Measurements from ENCODE around the gene TNFSF11.

The TNFSF11 gene

GRCh38 chr13:42612021-42612765 lies 38.2 kb downstream of the TNFSF11 start:
- Histone ChIP-seq H3K9me3 (ENCODE audit: control insufficient read depth, low read length) (no peaks in the 10 kb centered on the region), H3K9ac (ENCODE audit: low read length) (no peak overlapping the region)

GRCh38 chr13:42614436-42615035 lies 40.6 kb downstream of the TNFSF11 start:
- no peak overlapping the region for H3K9ac ChIP-seq (ENCODE audit: low read length)
- H3K9me3 ChIP-seq (ENCODE audit: control insufficient read depth, low read length), result no peaks in the 10 kb centered on the region
- H3K36me3 ChIP-seq (ENCODE audit: control insufficient read depth, insufficient read depth, low read length, severe bottlenecking), result no peaks in the 10 kb centered on the region
- peaks cover 6% of the 10 kb centered on the region for H3K27me3 ChIP-seq (replicated peaks; ENCODE audit: control insufficient read depth, insufficient read depth, low read length)
- no peak for DNase-seq (ENCODE audit: low read depth)
- H3K4me1 ChIP-seq (ENCODE audit: control insufficient read depth, insufficient read depth, low read length), result no peaks in the 10 kb centered on the region
- no peak overlapping the region for H3K4me3 ChIP-seq (ENCODE audit: low read length)

More at GRCh38 chr13:42612021-42612765, 38.2 kb downstream of the TNFSF11 start:
- Histone ChIP-seq H3K4me3 (ENCODE audit: low read length) (no peak overlapping the region), H3K27me3 (replicated peaks; ENCODE audit: control insufficient read depth, insufficient read depth, low read length) (peaks cover 6% of the 10 kb centered on the region), H3K4me1 (ENCODE audit: control insufficient read depth, insufficient read depth, low read length) (no peaks in the 10 kb centered on the region), H3K36me3 (ENCODE audit: control insufficient read depth, insufficient read depth, low read length, severe bottlenecking) (no peaks in the 10 kb centered on the region)
- no peak for DNase-seq (ENCODE audit: low read depth)

GRCh38 chr13:42615691-42616090 lies 41.7 kb downstream of the TNFSF11 start:
- Histone ChIP-seq H3K36me3 (ENCODE audit: control insufficient read depth, insufficient read depth, low read length, severe bottlenecking) (no peaks in the 10 kb centered on the region), H3K4me1 (ENCODE audit: control insufficient read depth, insufficient read depth, low read length) (no peaks in the 10 kb centered on the region), H3K27me3 (replicated peaks; ENCODE audit: control insufficient read depth, insufficient read depth, low read length) (peaks cover 6% of the 10 kb centered on the region), H3K4me3 (ENCODE audit: low read length) (no peak overlapping the region), H3K9ac (ENCODE audit: low read length) (no peak overlapping the region), H3K9me3 (ENCODE audit: control insufficient read depth, low read length) (no peaks in the 10 kb centered on the region)
- DNase-seq (ENCODE audit: low read depth), result no peak

GRCh38 chr13:42617221-42617620 lies 43.3 kb downstream of the TNFSF11 start:
- DNase-seq (ENCODE audit: low read depth), result no peak
- H3K9me3 ChIP-seq (ENCODE audit: control insufficient read depth, low read length), result no peaks in the 10 kb centered on the region
- H3K27me3 ChIP-seq (replicated peaks; ENCODE audit: control insufficient read depth, insufficient read depth, low read length), result peaks cover 6% of the 10 kb centered on the region
- no peaks in the 10 kb centered on the region for H3K4me1 ChIP-seq (ENCODE audit: control insufficient read depth, insufficient read depth, low read length)
- H3K9ac ChIP-seq (ENCODE audit: low read length), result no peak overlapping the region
- no peak overlapping the region for H3K4me3 ChIP-seq (ENCODE audit: low read length)
- no peaks in the 10 kb centered on the region for H3K36me3 ChIP-seq (ENCODE audit: control insufficient read depth, insufficient read depth, low read length, severe bottlenecking)

- H3K4me3 ChIP-seq (ENCODE audit: low read length), result no peak overlapping the region
- no peaks in the 10 kb centered on the region for H3K36me3 ChIP-seq (ENCODE audit: control insufficient read depth, insufficient read depth, low read length, severe bottlenecking)
- peaks cover 5% of the 10 kb centered on the region for H3K27me3 ChIP-seq (replicated peaks; ENCODE audit: control insufficient read depth, insufficient read depth, low read length)
- H3K9me3 ChIP-seq (ENCODE audit: control insufficient read depth, low read length), result no peaks in the 10 kb centered on the region
- DNase-seq (ENCODE audit: low read depth), result no peak
- H3K4me1 ChIP-seq (ENCODE audit: control insufficient read depth, insufficient read depth, low read length), result no peaks in the 10 kb centered on the region
- H3K9ac ChIP-seq (ENCODE audit: low read length), result no peak overlapping the region
These were observed 50.0 kb downstream of the TNFSF11 start for GRCh38 chr13:42623916-42624315.

- Histone ChIP-seq H3K36me3 (ENCODE audit: control insufficient read depth, insufficient read depth, low read length, severe bottlenecking) (no peaks in the 10 kb centered on the region), H3K9ac (ENCODE audit: low read length) (no peak overlapping the region)
These were observed 51.7 kb downstream of the TNFSF11 start for GRCh38 chr13:42625611-42626010.

GRCh38 chr13:42626176-42626860 lies 52.4 kb downstream of the TNFSF11 start:
- peaks cover 6% of the 10 kb centered on the region for H3K4me1 ChIP-seq (ENCODE audit: control insufficient read depth, insufficient read depth, low read length)
- H3K4me3 ChIP-seq (ENCODE audit: low read length), result no peak overlapping the region
- H3K36me3 ChIP-seq (ENCODE audit: control insufficient read depth, insufficient read depth, low read length, severe bottlenecking), result no peaks in the 10 kb centered on the region
- H3K9ac ChIP-seq (ENCODE audit: low read length), result no peak overlapping the region
- H3K9me3 ChIP-seq (ENCODE audit: control insufficient read depth, low read length), result no peaks in the 10 kb centered on the region
- peaks cover 5% of the 10 kb centered on the region for H3K27me3 ChIP-seq (replicated peaks; ENCODE audit: control insufficient read depth, insufficient read depth, low read length)
- no peak for DNase-seq (ENCODE audit: low read depth)

More at GRCh38 chr13:42625611-42626010, 51.7 kb downstream of the TNFSF11 start:
- H3K9me3 ChIP-seq (ENCODE audit: control insufficient read depth, low read length), result no peaks in the 10 kb centered on the region
- H3K4me3 ChIP-seq (ENCODE audit: low read length), result no peak overlapping the region
- DNase-seq (ENCODE audit: low read depth), result no peak
- H3K27me3 ChIP-seq (replicated peaks; ENCODE audit: control insufficient read depth, insufficient read depth, low read length), result peaks cover 5% of the 10 kb centered on the region
- peaks cover 4% of the 10 kb centered on the region for H3K4me1 ChIP-seq (ENCODE audit: control insufficient read depth, insufficient read depth, low read length)

GRCh38 chr13:42628666-42629065 lies 54.7 kb downstream of the TNFSF11 start:
- Histone ChIP-seq H3K9me3 (ENCODE audit: control insufficient read depth, low read length) (no peaks in the 10 kb centered on the region), H3K4me3 (ENCODE audit: low read length) (no peak overlapping the region), H3K4me1 (ENCODE audit: control insufficient read depth, insufficient read depth, low read length) (peaks cover 6% of the 10 kb centered on the region), H3K9ac (ENCODE audit: low read length) (no peak overlapping the region), H3K27me3 (replicated peaks; ENCODE audit: control insufficient read depth, insufficient read depth, low read length) (peaks cover 8% of the 10 kb centered on the region), H3K36me3 (ENCODE audit: control insufficient read depth, insufficient read depth, low read length, severe bottlenecking) (no peaks in the 10 kb centered on the region)
- no peak for DNase-seq (ENCODE audit: low read depth)

GRCh38 chr13:42631181-42631580 lies 57.2 kb downstream of the TNFSF11 start:
- Histone ChIP-seq H3K9me3 (ENCODE audit: control insufficient read depth, low read length) (no peaks in the 10 kb centered on the region), H3K27me3 (replicated peaks; ENCODE audit: control insufficient read depth, insufficient read depth, low read length) (peaks cover 3% of the 10 kb centered on the region), H3K4me3 (ENCODE audit: low read length) (no peak overlapping the region), H3K9ac (ENCODE audit: low read length) (no peak overlapping the region), H3K36me3 (ENCODE audit: control insufficient read depth, insufficient read depth, low read length, severe bottlenecking) (no peaks in the 10 kb centered on the region), H3K4me1 (ENCODE audit: control insufficient read depth, insufficient read depth, low read length) (peaks cover 6% of the 10 kb centered on the region)
- no peak for DNase-seq (ENCODE audit: low read depth)

- no peak for DNase-seq (ENCODE audit: low read depth)
- Histone ChIP-seq H3K4me1 (ENCODE audit: control insufficient read depth, insufficient read depth, low read length) (peaks cover 11% of the 10 kb centered on the region), H3K27me3 (replicated peaks; ENCODE audit: control insufficient read depth, insufficient read depth, low read length) (peaks cover 3% of the 10 kb centered on the region), H3K4me3 (ENCODE audit: low read length) (no peak overlapping the region), H3K36me3 (ENCODE audit: control insufficient read depth, insufficient read depth, low read length, severe bottlenecking) (no peaks in the 10 kb centered on the region), H3K9ac (ENCODE audit: low read length) (no peak overlapping the region), H3K9me3 (ENCODE audit: control insufficient read depth, low read length) (no peaks in the 10 kb centered on the region)
These were observed 59.5 kb downstream of the TNFSF11 start for GRCh38 chr13:42633495-42633894.

GRCh38 chr13:42638101-42638500 lies 64.1 kb downstream of the TNFSF11 start:
- Histone ChIP-seq H3K4me3 (ENCODE audit: low read length) (no peak overlapping the region), H3K27me3 (replicated peaks; ENCODE audit: control insufficient read depth, insufficient read depth, low read length) (no peaks in the 10 kb centered on the region), H3K9ac (ENCODE audit: low read length) (no peak overlapping the region), H3K9me3 (ENCODE audit: control insufficient read depth, low read length) (peaks cover 4% of the 10 kb centered on the region), H3K4me1 (ENCODE audit: control insufficient read depth, insufficient read depth, low read length) (peaks cover 13% of the 10 kb centered on the region), H3K36me3 (ENCODE audit: control insufficient read depth, insufficient read depth, low read length, severe bottlenecking) (no peaks in the 10 kb centered on the region)
- DNase-seq (ENCODE audit: low read depth), result no peak

Measured in adipocyte (in vitro differentiated cells).